ENCODE results near the gene EFNA5. TPM values are rescaled to one million over a fixed set of nuclear protein-coding genes. Genes with fewer than 3 reads are reported as not detected.

The EFNA5 gene
- total and polyA plus RNA-seq, 2 experiments from 2014 or later, result 7.5 to 10.1 TPM

GRCh38 chr5:107457138-107457537 lies 213.6 kb downstream of the EFNA5 start:
- no peak overlapping the region for H3K4me2 ChIP-seq
- no peak overlapping the region for H3K4me3 ChIP-seq
- H3K4me3 Mint-ChIP-seq, result no peak overlapping the region
- H3K36me3 Mint-ChIP-seq (ENCODE audit: low read depth), result no peaks in the 10 kb centered on the region
- H3K27ac Mint-ChIP-seq, result no peak overlapping the region
- TF ChIP-seq CREB1 (CRISPR knock-in tag; IDR thresholded peaks at IDR 0.05; ENCODE audit: low read depth) (no peak), CTCF (conservative IDR thresholded peaks at IDR 0.05; ENCODE audit: low read depth in 2 of 2) (peak in 1 of 2 experiments; percentile 36; a peak in 2 of 4 replicates)
- H3F3A ChIP-seq (replicated peaks; ENCODE audit: low read depth), result no peaks in the 10 kb centered on the region
- no peaks in the 10 kb centered on the region; the same call in 1 of the 2 replicates for H3K9me2 ChIP-seq (ENCODE audit: insufficient read depth)
- H4K20me1 ChIP-seq (replicated peaks; ENCODE audit: insufficient read depth), result no peaks in the 10 kb centered on the region
- ATAC-seq (peak; percentile 44; the same call in 2 of the 3 replicates), DNase-seq (ENCODE audit: low spot score) (no peak)
- peaks cover 4% of the 10 kb centered on the region; the same call in 1 of the 2 replicates for H3K79me2 ChIP-seq (replicated peaks; ENCODE audit: insufficient read depth)
- H2AFZ ChIP-seq, result no peak overlapping the region
- peaks cover 39% of the 10 kb centered on the region for H3K4me1 ChIP-seq (ENCODE audit: insufficient read depth)
- H3K27me3 ChIP-seq (ENCODE audit: insufficient read depth), result no peaks in the 10 kb centered on the region
- peaks cover 64% of the 10 kb centered on the region for H3K4me1 Mint-ChIP-seq
- no peaks in the 10 kb centered on the region for H3K36me3 ChIP-seq (ENCODE audit: insufficient read depth)
- H3K27me3 Mint-ChIP-seq (ENCODE audit: insufficient read depth, low read depth, poor library complexity), result peaks cover 2% of the 10 kb centered on the region
- H3K9me3 Mint-ChIP-seq, result no peaks in the 10 kb centered on the region
- no peak overlapping the region for H3K27ac ChIP-seq (ENCODE audit: low read depth)

GRCh38 chr5:107456281-107456715 lies 214.4 kb downstream of the EFNA5 start:
- Histone ChIP-seq H2AFZ (no peak overlapping the region), H3F3A (replicated peaks; ENCODE audit: low read depth) (no peaks in the 10 kb centered on the region), H3K4me2 (no peak overlapping the region), H3K4me3 (no peak overlapping the region), H3K36me3 (ENCODE audit: insufficient read depth) (no peaks in the 10 kb centered on the region), H3K27me3 (ENCODE audit: insufficient read depth) (no peaks in the 10 kb centered on the region), H3K4me1 (ENCODE audit: insufficient read depth) (peaks cover 36% of the 10 kb centered on the region), H4K20me1 (replicated peaks; ENCODE audit: insufficient read depth) (no peaks in the 10 kb centered on the region), H3K9me2 (ENCODE audit: insufficient read depth) (no peaks in the 10 kb centered on the region; the same call in 1 of the 2 replicates), H3K79me2 (replicated peaks; ENCODE audit: insufficient read depth) (peaks cover 4% of the 10 kb centered on the region; the same call in 1 of the 2 replicates), H3K27ac (ENCODE audit: low read depth) (no peak overlapping the region)
- H3K36me3 Mint-ChIP-seq (ENCODE audit: low read depth), result no peaks in the 10 kb centered on the region
- no peak overlapping the region for H3K27ac Mint-ChIP-seq
- no peak for DNase-seq (ENCODE audit: low spot score)
- peaks cover 59% of the 10 kb centered on the region for H3K4me1 Mint-ChIP-seq
- ATAC-seq, result no peak
- H3K9me3 Mint-ChIP-seq, result no peaks in the 10 kb centered on the region
- H3K4me3 Mint-ChIP-seq, result no peak overlapping the region
- peaks cover 5% of the 10 kb centered on the region for H3K27me3 Mint-ChIP-seq (ENCODE audit: insufficient read depth, low read depth, poor library complexity)
- no peak for TF ChIP-seq ZNF114 (CRISPR knock-in tag; IDR thresholded peaks at IDR 0.05)
- TF ChIP-seq ZNF462 (CRISPR knock-in tag; IDR thresholded peaks at IDR 0.05), result no peak
- TF ChIP-seq CREB1 (CRISPR knock-in tag; IDR thresholded peaks at IDR 0.05; ENCODE audit: low read depth), result no peak
- no peak for TF ChIP-seq ZNF331 (CRISPR knock-in tag; IDR thresholded peaks at IDR 0.05; ENCODE audit: low read depth)
- no peak for TF ChIP-seq EZH2 (IDR thresholded peaks at IDR 0.05; ENCODE audit: low read depth, unreplicated experiment)
- no peak for TF ChIP-seq JUNB (IDR thresholded peaks at IDR 0.05; ENCODE audit: unreplicated experiment)
- TF ChIP-seq REST (IDR thresholded peaks at IDR 0.05; ENCODE audit: unreplicated experiment), result no peak
